SK-N-SH (cell line): Measurements from ENCODE around the gene STXBP6.

Source experiments
- EZH2phosphoT487 ChIP-seq: fragments of 200-600 bp; sonication (generic); IDR thresholded peaks from 2 replicates; pipeline ENCODE4 v1.6.1; 2017; ENCODE audit warnings: low read depth, mixed run types, mild to moderate bottlenecking, antibody characterized with exemption, moderate library complexity, borderline replicate concordance
- GABPA ChIP-seq: IDR thresholded peaks from 2 replicates; pipeline ENCODE4 v1.4.0; 2012; ENCODE audit warnings: low read depth, mild to moderate bottlenecking
- TF ChIP-seq, protein P1 (sequence below): fragments of 200-600 bp; sonication (generic); IDR thresholded peaks from 2 replicates; pipeline ENCODE4 v1.6.1; 2017; ENCODE audit warnings: antibody characterized with exemption, mild to moderate bottlenecking, moderate library complexity

DNA sequence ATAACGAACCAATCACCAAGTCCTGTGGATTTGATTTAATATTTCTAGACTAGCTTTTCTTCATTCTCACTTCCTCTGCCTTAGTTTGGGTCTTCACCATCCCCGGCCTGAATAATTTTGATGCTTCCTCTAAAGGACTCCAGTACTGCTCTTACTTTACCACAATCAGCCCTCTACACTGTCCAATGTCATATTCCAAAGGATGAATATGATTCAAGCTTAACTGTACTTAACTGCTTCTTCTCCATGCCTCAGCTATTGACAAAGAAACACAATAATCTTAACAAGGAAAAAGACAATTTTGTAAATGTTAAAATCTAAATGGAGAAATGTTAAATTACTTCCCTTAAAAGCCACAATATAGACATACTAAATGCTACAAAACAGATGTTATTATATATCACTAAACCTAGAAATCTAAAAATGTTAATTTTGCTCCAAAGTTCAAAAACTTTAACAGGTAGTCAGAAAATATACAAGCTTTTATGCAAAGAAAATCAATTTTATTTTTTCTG lies 70.2 kb downstream of the STXBP6 start:
- TF ChIP-seq GABPA (no peak), EZH2phosphoT487 (no peak)
- TF ChIP-seq, protein P1, sequence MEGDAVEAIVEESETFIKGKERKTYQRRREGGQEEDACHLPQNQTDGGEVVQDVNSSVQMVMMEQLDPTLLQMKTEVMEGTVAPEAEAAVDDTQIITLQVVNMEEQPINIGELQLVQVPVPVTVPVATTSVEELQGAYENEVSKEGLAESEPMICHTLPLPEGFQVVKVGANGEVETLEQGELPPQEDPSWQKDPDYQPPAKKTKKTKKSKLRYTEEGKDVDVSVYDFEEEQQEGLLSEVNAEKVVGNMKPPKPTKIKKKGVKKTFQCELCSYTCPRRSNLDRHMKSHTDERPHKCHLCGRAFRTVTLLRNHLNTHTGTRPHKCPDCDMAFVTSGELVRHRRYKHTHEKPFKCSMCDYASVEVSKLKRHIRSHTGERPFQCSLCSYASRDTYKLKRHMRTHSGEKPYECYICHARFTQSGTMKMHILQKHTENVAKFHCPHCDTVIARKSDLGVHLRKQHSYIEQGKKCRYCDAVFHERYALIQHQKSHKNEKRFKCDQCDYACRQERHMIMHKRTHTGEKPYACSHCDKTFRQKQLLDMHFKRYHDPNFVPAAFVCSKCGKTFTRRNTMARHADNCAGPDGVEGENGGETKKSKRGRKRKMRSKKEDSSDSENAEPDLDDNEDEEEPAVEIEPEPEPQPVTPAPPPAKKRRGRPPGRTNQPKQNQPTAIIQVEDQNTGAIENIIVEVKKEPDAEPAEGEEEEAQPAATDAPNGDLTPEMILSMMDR = no peak
